ENCODE data around the gene PSMD6.

GRCh38 chr3:64019271-64019670 lies 4.0 kb downstream of the PSMD6 start:
- TF ChIP-seq YY1 (IDR thresholded peaks at IDR 0.05; ENCODE audit: insufficient read depth, insufficient read length) (no peak), ZNF274 (IDR thresholded peaks at IDR 0.05; ENCODE audit: low read depth, low read length) (no peak)

Data from NT2/D1 (cell line).